AG04450 (cell line): ENCODE results near the gene TNFRSF1B. TPM values are rescaled to one million over a fixed set of nuclear protein-coding genes. Genes with fewer than 3 reads are reported as not detected.

Experiments used
- CTCF ChIA-PET: fragments of 300-600, 350-600 bp; formaldehyde crosslinking; extraction: SDS; loops from one replicate; lab custom pipeline; 2022; ENCODE audit warnings: antibody characterized with exemption, inconsistent platforms; lab: Charles Lee
- POLR2A ChIA-PET: fragments of 350-600 bp; formaldehyde crosslinking; extraction: SDS; loops from one replicate; lab custom pipeline; 2021; ENCODE audit warnings: antibody characterized with exemption, inconsistent platforms; lab: Yijun Ruan, JAX
- DNase-seq: peaks from one replicate; pipeline ENCODE4 v3.0.0-alpha.2; 2011; ENCODE audit warnings: low read depth, low spot score
- H3K27ac ChIP-seq: one replicate; pipeline ENCODE4 v1.5.1; 2012; ENCODE audit warnings: low read depth, low read length, control low read depth
- H3K27me3 ChIP-seq: one replicate; pipeline ENCODE4 v1.6.0; 2012; ENCODE audit warnings: low read length; ENCODE audit not compliant: control insufficient read depth, insufficient read depth
- H3K4me3 ChIP-seq: 2 replicates; pipeline ENCODE4 v1.5.1; 2011; ENCODE audit warnings: mild to moderate bottlenecking, low read depth, low read length, control low read depth
- H3K9me3 ChIP-seq: 2 replicates; pipeline ENCODE4 v1.5.1; 2012; ENCODE audit warnings: low read length; ENCODE audit not compliant: control insufficient read depth, insufficient read depth
- polyA plus RNA-seq: library from polyadenylated mRNA; depleted of rRNA; stranded (reverse); fragments of >200 nt; gene quantifications from 2 replicates; pipeline ENCODE4 v1.2.3, GENCODE V29; 2011
- TF ChIP-seq, protein P1 (sequence below): IDR thresholded peaks from 2 replicates; pipeline ENCODE4 v1.5.1; 2011; ENCODE audit warnings: low read depth, low read length, control low read depth, inconsistent platforms

The TNFRSF1B gene
- polyA plus RNA-seq, 1 experiment, result 5.9 TPM

DNA sequence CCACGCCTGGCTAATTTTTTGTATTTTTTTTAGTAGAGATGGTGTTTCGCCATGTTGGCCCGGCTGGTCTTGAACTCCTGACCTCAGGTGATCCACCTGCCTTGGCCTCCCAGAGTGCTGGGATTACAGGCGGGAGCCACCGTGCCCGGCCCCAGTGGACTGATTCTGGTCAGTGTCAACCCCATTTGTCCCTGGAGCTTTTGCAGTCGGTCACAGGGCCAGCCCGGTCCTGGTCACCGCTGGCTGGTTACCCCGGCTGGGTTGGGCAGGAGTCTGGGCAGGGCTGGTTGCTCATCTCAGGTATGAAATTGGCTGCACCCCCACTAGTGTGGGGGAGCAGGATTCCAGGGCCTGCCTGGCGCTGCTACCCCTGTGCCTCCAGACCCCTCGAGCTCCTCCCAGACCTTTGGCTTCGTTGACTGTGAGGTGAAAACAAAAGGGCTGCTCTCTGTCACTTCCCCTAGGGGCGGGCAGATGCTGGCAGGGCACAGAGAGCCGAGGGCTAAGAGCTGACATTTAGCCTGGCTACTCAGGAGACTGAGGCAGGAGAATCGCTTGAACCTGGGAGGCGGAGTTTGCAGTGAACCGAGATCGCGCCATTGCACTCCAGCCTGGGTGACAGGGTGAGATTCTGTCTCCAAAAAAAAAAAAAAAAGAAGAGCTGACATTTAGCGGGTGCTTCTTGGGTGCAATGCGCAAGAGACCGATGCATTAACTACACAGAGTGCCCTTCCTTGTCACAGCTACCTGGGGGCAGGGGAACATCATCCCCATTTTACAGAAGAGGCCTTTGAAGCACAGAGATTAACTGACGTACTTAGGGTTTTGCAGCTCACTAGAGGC is 10.6 kb downstream of the TNFRSF1B start:
- H3K4me3 ChIP-seq, result no peak overlapping the region
- POLR2A ChIA-PET, result interaction anchor here (1.8 kb wide), 1 partner anchor 56 kb away, joined by 4 read pairs; no protein-coding TSS in a partner anchor
- peak overlapping the region; percentile 47 for H3K27ac ChIP-seq
- no peaks in the 10 kb centered on the region for H3K9me3 ChIP-seq
- CTCF ChIA-PET, result interaction anchor here (0.6 to 2.6 kb wide), 4 partner anchors 8 to 395 kb away, joined by 3 to 14 read pairs (median 4); no protein-coding TSS in a partner anchor
- no peaks in the 10 kb centered on the region for H3K27me3 ChIP-seq
- no peak for DNase-seq
- TF ChIP-seq, protein P1, sequence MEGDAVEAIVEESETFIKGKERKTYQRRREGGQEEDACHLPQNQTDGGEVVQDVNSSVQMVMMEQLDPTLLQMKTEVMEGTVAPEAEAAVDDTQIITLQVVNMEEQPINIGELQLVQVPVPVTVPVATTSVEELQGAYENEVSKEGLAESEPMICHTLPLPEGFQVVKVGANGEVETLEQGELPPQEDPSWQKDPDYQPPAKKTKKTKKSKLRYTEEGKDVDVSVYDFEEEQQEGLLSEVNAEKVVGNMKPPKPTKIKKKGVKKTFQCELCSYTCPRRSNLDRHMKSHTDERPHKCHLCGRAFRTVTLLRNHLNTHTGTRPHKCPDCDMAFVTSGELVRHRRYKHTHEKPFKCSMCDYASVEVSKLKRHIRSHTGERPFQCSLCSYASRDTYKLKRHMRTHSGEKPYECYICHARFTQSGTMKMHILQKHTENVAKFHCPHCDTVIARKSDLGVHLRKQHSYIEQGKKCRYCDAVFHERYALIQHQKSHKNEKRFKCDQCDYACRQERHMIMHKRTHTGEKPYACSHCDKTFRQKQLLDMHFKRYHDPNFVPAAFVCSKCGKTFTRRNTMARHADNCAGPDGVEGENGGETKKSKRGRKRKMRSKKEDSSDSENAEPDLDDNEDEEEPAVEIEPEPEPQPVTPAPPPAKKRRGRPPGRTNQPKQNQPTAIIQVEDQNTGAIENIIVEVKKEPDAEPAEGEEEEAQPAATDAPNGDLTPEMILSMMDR, result no peak

DNA sequence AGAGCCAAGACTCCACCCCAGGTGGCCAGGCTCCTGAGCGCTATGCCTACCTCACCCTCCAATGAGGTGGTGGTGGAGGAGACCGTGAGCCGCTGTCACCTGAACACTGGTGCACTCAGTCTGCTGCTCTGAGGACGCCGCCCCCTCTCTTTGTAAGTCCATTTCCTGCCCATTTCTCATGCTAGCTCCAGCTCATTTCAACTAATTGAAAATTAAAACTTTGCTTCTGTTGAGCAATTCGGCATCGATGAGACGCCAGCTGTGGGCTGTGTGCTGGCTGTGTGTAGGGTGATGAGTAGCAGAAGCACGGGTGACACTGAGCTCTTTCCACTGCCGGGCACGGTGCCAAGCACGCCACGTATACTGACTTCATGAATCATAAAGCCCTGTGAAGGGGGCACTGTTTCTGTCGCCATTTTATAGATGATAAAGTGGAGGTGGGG is 11.2 kb downstream of the TNFRSF1B start:
- CTCF ChIA-PET, result interaction anchor here (0.7 to 2.6 kb wide), 4 partner anchors 9 to 59 kb away, joined by 3 to 14 read pairs (median 4); no protein-coding TSS in a partner anchor
- POLR2A ChIA-PET, result interaction anchor here (0.6 to 1.8 kb wide), 2 partner anchors 57 to 1607 kb away, joined by 4 to 6 read pairs; no protein-coding TSS in a partner anchor
- TF ChIP-seq, protein P1, result no peak
- DNase-seq, result peak; percentile 81
- no peaks in the 10 kb centered on the region for H3K27me3 ChIP-seq
- no peaks in the 10 kb centered on the region for H3K9me3 ChIP-seq
- peak overlapping the region; percentile 68 for H3K27ac ChIP-seq
- no peak overlapping the region for H3K4me3 ChIP-seq

DNA sequence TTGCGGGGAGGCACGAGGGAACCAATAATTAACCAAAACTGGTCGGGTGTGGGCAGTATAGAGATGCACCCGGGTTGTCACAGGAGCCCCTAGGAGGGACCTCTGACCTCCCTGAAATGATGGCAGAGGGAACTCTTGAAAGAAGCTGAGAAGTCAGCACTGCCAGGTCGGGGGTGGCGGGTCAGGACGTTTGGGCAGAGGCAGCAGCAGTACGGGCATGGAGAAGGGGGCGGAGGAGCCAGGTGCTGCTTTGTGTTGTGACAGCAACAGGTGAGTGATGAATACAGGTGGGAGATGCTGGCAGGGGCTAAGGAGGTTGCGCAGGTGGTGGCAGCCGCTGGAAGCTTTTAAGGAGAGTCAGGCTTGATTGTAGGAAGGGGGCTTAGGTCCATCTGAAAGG is 11.7 kb downstream of the TNFRSF1B start:
- H3K27ac ChIP-seq, result peak overlapping the region; percentile 68
- POLR2A ChIA-PET, result interaction anchor here (0.6 to 1.8 kb wide), 2 partner anchors 57 to 1608 kb away, joined by 4 to 6 read pairs; no protein-coding TSS in a partner anchor
- CTCF ChIA-PET, result interaction anchor here (0.9 to 2.6 kb wide), 6 partner anchors 9 to 59 kb away, joined by 3 to 14 read pairs (median 4); no protein-coding TSS in a partner anchor

DNA sequence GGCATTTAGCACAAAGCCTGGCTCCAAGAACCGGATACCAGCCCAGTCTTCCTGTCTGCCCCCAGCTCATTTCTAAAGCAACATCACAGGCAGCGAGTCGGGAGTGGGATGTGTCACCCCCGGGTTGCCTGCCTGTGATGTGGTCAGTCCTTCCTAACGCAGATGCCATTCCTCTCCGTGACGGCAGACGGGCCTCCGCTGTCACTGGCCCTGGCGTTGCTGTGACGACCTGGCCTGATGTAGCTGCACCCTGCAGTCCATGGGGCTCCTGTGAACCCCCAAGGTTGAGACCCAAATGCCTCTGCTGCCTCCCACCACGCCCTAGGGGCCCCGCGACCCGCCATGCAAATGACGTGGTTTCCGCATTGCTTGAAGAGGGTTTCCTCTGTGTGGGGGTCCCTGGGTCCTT is 12.3 kb downstream of the TNFRSF1B start:
- no peaks in the 10 kb centered on the region for H3K9me3 ChIP-seq
- peak; percentile 45 for DNase-seq
- H3K4me3 ChIP-seq, result no peak overlapping the region
- no peaks in the 10 kb centered on the region for H3K27me3 ChIP-seq
- CTCF ChIA-PET, result interaction anchor here (0.9 to 2.6 kb wide), 5 partner anchors 29 to 60 kb away, joined by 3 to 14 read pairs (median 4); no protein-coding TSS in a partner anchor
- POLR2A ChIA-PET, result interaction anchor here (1.8 kb wide), 1 partner anchor 58 kb away, joined by 4 read pairs; no protein-coding TSS in a partner anchor
- no peak overlapping the region for H3K27ac ChIP-seq
- TF ChIP-seq, protein P1, result no peak

More for the DNA sequence above, 11.7 kb downstream of the TNFRSF1B start:
- no peak for DNase-seq
- Histone ChIP-seq H3K4me3 (no peak overlapping the region), H3K9me3 (no peaks in the 10 kb centered on the region), H3K27me3 (no peaks in the 10 kb centered on the region)
- TF ChIP-seq, protein P1, result no peak
